Measurements from ENCODE around the gene PCCB. TPM values are rescaled to one million over a fixed set of nuclear protein-coding genes. Genes with fewer than 3 reads are reported as not detected.
"Not testable (repeated sequence)": the region's sequence is repeated elsewhere in the genome, so short reads cannot be mapped to it uniquely, and the experiment has no call there.

Gene PCCB
- total and polyA plus RNA-seq, 8 donors: 4.7 to 45.0 (median 21.8) TPM

DNA sequence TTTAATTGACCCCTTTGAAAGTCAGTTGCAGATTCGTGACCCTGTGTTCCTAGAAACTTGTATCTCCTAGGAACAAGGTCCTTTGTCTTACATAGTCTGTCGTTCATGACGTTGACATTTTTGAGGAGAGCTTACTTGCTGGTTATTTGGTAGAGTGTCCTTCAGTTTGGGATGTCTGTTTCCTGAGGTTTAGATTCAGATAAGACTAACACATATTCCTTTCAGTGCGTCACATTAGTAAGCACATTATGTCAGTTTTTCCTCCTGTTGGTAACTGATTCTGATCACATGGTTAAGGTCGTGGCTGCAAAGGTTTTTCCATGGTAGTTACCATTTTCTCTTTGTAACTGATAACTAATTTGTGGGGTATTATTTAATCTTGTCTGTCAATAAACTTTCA is 80.8 kb downstream of the PCCB start:
- Histone ChIP-seq H3K4me1 (no peaks in the 10 kb centered on the region), H3K4me3 (no peak overlapping the region), H3K9me3 (no peaks in the 10 kb centered on the region), H3K27ac (no peak overlapping the region), H3K27me3 (no peaks in the 10 kb centered on the region), H3K36me3 (peaks cover 15 to 75% (median 65%) of the 10 kb centered on the region in 4 donors)
- 81 to 86% (median 84%) methylated on average over 5 of the region's 5 CpGs for WGBS, 5 donors
- intact Hi-C loops (cut with DNase I; ENCODE audit: low total_unique reads): no loop called here
- TF ChIP-seq EP300 (IDR thresholded peaks at IDR 0.05) (no peak), POLR2A (IDR thresholded peaks at IDR 0.05) (no peak), POLR2AphosphoS5 (IDR thresholded peaks at IDR 0.05) (no peak)
- TF ChIP-seq, protein P1, sequence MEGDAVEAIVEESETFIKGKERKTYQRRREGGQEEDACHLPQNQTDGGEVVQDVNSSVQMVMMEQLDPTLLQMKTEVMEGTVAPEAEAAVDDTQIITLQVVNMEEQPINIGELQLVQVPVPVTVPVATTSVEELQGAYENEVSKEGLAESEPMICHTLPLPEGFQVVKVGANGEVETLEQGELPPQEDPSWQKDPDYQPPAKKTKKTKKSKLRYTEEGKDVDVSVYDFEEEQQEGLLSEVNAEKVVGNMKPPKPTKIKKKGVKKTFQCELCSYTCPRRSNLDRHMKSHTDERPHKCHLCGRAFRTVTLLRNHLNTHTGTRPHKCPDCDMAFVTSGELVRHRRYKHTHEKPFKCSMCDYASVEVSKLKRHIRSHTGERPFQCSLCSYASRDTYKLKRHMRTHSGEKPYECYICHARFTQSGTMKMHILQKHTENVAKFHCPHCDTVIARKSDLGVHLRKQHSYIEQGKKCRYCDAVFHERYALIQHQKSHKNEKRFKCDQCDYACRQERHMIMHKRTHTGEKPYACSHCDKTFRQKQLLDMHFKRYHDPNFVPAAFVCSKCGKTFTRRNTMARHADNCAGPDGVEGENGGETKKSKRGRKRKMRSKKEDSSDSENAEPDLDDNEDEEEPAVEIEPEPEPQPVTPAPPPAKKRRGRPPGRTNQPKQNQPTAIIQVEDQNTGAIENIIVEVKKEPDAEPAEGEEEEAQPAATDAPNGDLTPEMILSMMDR (IDR thresholded peaks at IDR 0.05): no peak
- DNase-seq: no peak

GRCh38 chr3:136332302-136332701 is 82.2 kb downstream of the PCCB start:
- 72 to 80% (median 75%) methylated on average over 1 of the region's 1 CpG for WGBS, 5 donors
- Histone ChIP-seq H3K36me3 (peaks cover 16 to 74% (median 66%) of the 10 kb centered on the region in 4 donors), H3K4me3 (no peak overlapping the region), H3K4me1 (no peaks in the 10 kb centered on the region), H3K27ac (no peak overlapping the region), H3K9me3 (no peaks in the 10 kb centered on the region), H3K27me3 (no peaks in the 10 kb centered on the region)
- no peak for DNase-seq
- intact Hi-C loops (cut with DNase I; ENCODE audit: low total_unique reads): no loop called here
- TF ChIP-seq POLR2A (IDR thresholded peaks at IDR 0.05) (no peak), POLR2AphosphoS5 (IDR thresholded peaks at IDR 0.05) (no peak), EP300 (IDR thresholded peaks at IDR 0.05) (no peak)
- TF ChIP-seq, protein P1 (IDR thresholded peaks at IDR 0.05): no peak

DNA sequence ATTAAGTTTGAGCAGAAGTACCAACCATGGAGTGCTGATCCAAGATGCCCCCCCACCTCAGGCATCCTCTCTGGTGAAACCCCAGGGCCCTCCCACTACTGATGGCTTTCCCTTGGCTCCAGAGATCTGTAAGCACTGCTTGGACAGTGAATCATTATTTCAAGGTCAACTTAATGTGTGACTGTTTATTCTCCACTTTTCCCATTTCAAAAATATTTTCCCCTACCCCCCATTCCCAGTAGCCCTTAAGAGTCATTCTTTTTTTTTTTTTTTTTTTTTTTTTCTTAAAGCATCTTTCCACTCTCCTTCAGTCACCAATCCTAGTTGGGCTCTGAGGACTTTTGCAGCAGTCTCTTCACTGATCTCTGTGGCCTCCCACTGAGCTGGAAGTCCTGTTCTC is 82.6 kb downstream of the PCCB start:
- intact Hi-C loops (cut with DNase I; ENCODE audit: low total_unique reads): no loop called here
- Histone ChIP-seq H3K4me3 (no peak overlapping the region), H3K36me3 (peaks cover 11 to 74% (median 66%) of the 10 kb centered on the region in 4 donors), H3K27me3 (no peaks in the 10 kb centered on the region), H3K4me1 (no peaks in the 10 kb centered on the region), H3K27ac (no peak overlapping the region), H3K9me3 (no peaks in the 10 kb centered on the region)
- no peak for DNase-seq
- TF ChIP-seq POLR2A (IDR thresholded peaks at IDR 0.05) (no peak), EP300 (IDR thresholded peaks at IDR 0.05) (no peak)

DNA sequence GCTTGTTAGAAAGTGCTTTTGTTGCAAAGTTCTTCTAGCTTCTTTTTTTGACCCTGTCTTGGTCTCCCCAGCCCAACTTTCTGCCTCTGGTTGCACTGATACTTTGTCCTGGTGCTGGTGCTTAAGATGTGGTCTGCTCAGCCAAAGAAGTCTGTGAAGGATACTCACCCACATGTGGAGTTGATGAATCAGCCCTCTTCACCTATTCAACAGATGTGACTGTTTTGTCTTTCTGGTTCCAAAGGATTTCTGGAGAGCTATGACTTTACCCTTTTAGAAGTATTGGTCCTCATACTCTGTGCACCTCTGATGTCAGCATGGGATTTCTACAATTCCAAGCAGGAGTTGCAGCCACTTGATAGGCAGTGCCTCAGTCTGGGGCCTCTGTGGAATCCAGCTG is 84.1 kb downstream of the PCCB start:
- Histone ChIP-seq H3K4me3 (no peak overlapping the region), H3K36me3 (peaks cover 5 to 71% (median 65%) of the 10 kb centered on the region in 4 donors), H3K4me1 (no peaks in the 10 kb centered on the region), H3K9me3 (no peaks in the 10 kb centered on the region), H3K27me3 (no peaks in the 10 kb centered on the region), H3K27ac (no peak overlapping the region)
- intact Hi-C loops (cut with DNase I; ENCODE audit: low total_unique reads): no loop called here
- TF ChIP-seq, protein P1 (IDR thresholded peaks at IDR 0.05): no peak
- TF ChIP-seq EP300 (IDR thresholded peaks at IDR 0.05): no peak
- TF ChIP-seq POLR2A (IDR thresholded peaks at IDR 0.05): no peak
- no peak for TF ChIP-seq POLR2AphosphoS5 (IDR thresholded peaks at IDR 0.05)
- DNase-seq: no peak

DNA sequence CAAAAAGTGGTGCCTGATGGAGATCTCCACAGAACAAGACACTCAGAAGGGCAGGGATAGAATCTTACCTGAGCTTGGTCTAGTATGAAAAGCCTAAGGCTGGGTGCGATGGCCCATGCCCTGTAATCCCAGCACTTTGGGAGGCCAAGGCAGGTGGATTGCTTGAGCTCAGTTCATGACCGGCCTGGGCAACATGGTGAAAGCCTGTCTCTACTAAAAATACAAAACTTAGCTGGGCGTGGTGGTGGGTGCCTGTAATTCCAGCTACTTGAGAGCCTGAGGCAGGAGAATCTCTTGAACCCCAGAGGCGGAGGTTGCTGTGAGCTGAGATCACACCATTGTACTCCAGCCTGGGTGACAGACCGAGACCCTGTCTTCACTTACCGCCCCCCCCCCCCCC is 84.6 kb downstream of the PCCB start:
- 95 to 100% (median 97%) methylated on average over 6 of the region's 6 CpGs for WGBS, 5 donors
- not testable (repeated sequence) for H3K9me3 ChIP-seq

More for the DNA sequence above, 84.6 kb downstream of the PCCB start:
- H3K4me1 ChIP-seq; H3K27me3 ChIP-seq; H3K4me3 ChIP-seq; DNase-seq; intact Hi-C loops (cut with DNase I; ENCODE audit: low total_unique reads); H3K27ac ChIP-seq: not testable (repeated sequence)
- peaks cover 5 to 71% (median 66%) of the 10 kb centered on the region in 4 donors for H3K36me3 ChIP-seq

Data from stomach (tissue), 9 donors.